Measurements from ENCODE around the gene FXN.

The FXN gene

GRCh38 chr9:69145144-69145715, 109.7 kb downstream of the FXN start:
- Histone ChIP-seq H3K27me3 (ENCODE audit: low read depth, low read length) (no peaks in the 10 kb centered on the region), H3K4me1 (ENCODE audit: control insufficient read depth in 1 of 2, insufficient read depth in 2 of 2, low read length in 2 of 2) (peaks cover 0 to 5% of the 10 kb centered on the region in 2 donors), H3K4me3 (ENCODE audit: low read depth in 1 of 2, low read length in 2 of 2) (no peak overlapping the region), H3K27ac (ENCODE audit: low read length) (no peak overlapping the region), H3K36me3 (ENCODE audit: control insufficient read depth in 1 of 2, insufficient read depth in 2 of 2, low read length in 2 of 2) (no peaks in the 10 kb centered on the region), H3K9me3 (ENCODE audit: control insufficient read depth in 1 of 2, low read length in 2 of 2) (no peaks in the 10 kb centered on the region)

- Histone ChIP-seq H3K4me3 (ENCODE audit: low read depth in 1 of 2, low read length in 2 of 2) (no peak overlapping the region), H3K27ac (ENCODE audit: low read length) (no peak overlapping the region), H3K9me3 (ENCODE audit: control insufficient read depth in 1 of 2, low read length in 2 of 2) (no peaks in the 10 kb centered on the region), H3K36me3 (ENCODE audit: control insufficient read depth in 1 of 2, insufficient read depth in 2 of 2, low read length in 2 of 2) (no peaks in the 10 kb centered on the region), H3K4me1 (ENCODE audit: control insufficient read depth in 1 of 2, insufficient read depth in 2 of 2, low read length in 2 of 2) (peaks cover 0 to 5% of the 10 kb centered on the region in 2 donors), H3K27me3 (ENCODE audit: low read depth, low read length) (no peaks in the 10 kb centered on the region)
Observed at GRCh38 chr9:69147041-69147834, 111.7 kb downstream of the FXN start.

GRCh38 chr9:69149321-69149807, 113.8 kb downstream of the FXN start:
- H3K27ac ChIP-seq (ENCODE audit: low read length), result peak overlapping the region; percentile 43
- peaks cover 0 to 5% of the 10 kb centered on the region in 2 donors for H3K4me1 ChIP-seq (ENCODE audit: control insufficient read depth in 1 of 2, insufficient read depth in 2 of 2, low read length in 2 of 2)
- H3K27me3 ChIP-seq (ENCODE audit: low read depth, low read length), result no peaks in the 10 kb centered on the region
- H3K9me3 ChIP-seq (ENCODE audit: control insufficient read depth in 1 of 2, low read length in 2 of 2), result no peaks in the 10 kb centered on the region
- H3K36me3 ChIP-seq (ENCODE audit: control insufficient read depth in 1 of 2, insufficient read depth in 2 of 2, low read length in 2 of 2), result no peaks in the 10 kb centered on the region
- no peak overlapping the region for H3K4me3 ChIP-seq (ENCODE audit: low read depth in 1 of 2, low read length in 2 of 2)
